ENCODE measurements around the gene MRPS6.

The MRPS6 gene

GRCh38 chr21:34180826-34181359, 107.5 kb downstream of the MRPS6 start:
- TF ChIP-seq CTCF (conservative IDR thresholded peaks at IDR 0.05; ENCODE audit: low read depth, low read length) = no peak
- no peak overlapping the region for H3K4me2 ChIP-seq
- H2AFZ ChIP-seq (ENCODE audit: low read depth) = no peak overlapping the region
- H3K9ac ChIP-seq = no peak overlapping the region
- no peaks in the 10 kb centered on the region for H3K36me3 ChIP-seq (ENCODE audit: insufficient read depth)
- H4K20me1 ChIP-seq (ENCODE audit: insufficient read depth) = no peaks in the 10 kb centered on the region
- H3K79me2 ChIP-seq (ENCODE audit: insufficient read depth, low read depth) = no peaks in the 10 kb centered on the region
- no peak overlapping the region for H3K27ac ChIP-seq
- H3K27me3 ChIP-seq (ENCODE audit: insufficient read depth, low read depth) = no peaks in the 10 kb centered on the region
- no peak overlapping the region for H3K4me3 ChIP-seq (IDR thresholded peaks at IDR 0.05; ENCODE audit: insufficient read depth, low read depth, low read length)
- H3K4me1 ChIP-seq (ENCODE audit: low read depth, poor library complexity, severe bottlenecking) = no peaks in the 10 kb centered on the region

DNA sequence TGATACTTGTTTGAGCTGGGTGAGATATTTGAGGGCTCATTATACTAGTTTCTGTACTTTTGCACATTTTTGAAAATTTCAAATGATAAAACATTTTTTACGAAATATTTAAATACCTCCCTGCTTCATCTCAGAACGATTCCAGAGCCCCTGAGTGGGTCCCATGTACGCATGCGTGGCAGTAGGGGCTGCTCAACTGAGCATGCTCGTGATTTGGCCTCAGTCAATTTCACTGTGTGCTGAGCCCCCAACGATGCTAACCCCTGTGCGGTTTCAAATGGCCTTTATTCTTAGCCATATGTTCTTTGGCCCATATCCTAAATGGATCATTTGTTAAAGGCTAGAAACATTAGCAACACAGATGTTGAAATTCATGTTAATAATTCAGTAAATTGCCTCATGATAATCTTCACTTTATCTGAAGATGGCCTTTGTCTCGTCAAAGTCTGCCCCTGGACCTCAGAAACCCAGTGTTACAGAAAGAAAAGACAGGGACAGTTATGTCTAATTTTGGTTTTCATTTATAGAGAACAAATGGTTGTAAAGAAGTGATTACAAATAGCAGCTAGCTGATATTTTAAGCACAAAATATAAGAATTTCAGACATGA, 108.2 kb downstream of the MRPS6 start:
- H3K4me1 ChIP-seq (ENCODE audit: low read depth, poor library complexity, severe bottlenecking) = no peaks in the 10 kb centered on the region
- no peaks in the 10 kb centered on the region for H4K20me1 ChIP-seq (ENCODE audit: insufficient read depth)
- no peaks in the 10 kb centered on the region for H3K27me3 ChIP-seq (ENCODE audit: insufficient read depth, low read depth)
- H3K79me2 ChIP-seq (ENCODE audit: insufficient read depth, low read depth) = no peaks in the 10 kb centered on the region
- no peak overlapping the region for H3K27ac ChIP-seq
- no peak for TF ChIP-seq CTCF (conservative IDR thresholded peaks at IDR 0.05; ENCODE audit: low read depth, low read length)
- no peak overlapping the region for H3K9ac ChIP-seq
- no peak overlapping the region for H3K4me3 ChIP-seq (IDR thresholded peaks at IDR 0.05; ENCODE audit: insufficient read depth, low read depth, low read length)
- H2AFZ ChIP-seq (ENCODE audit: low read depth) = no peak overlapping the region
- H3K4me2 ChIP-seq = no peak overlapping the region
- H3K36me3 ChIP-seq (ENCODE audit: insufficient read depth) = no peaks in the 10 kb centered on the region

- Histone ChIP-seq H3K36me3 (ENCODE audit: insufficient read depth) (no peaks in the 10 kb centered on the region), H2AFZ (ENCODE audit: low read depth) (no peak overlapping the region), H3K4me3 (IDR thresholded peaks at IDR 0.05; ENCODE audit: insufficient read depth, low read depth, low read length) (no peak overlapping the region), H3K4me1 (ENCODE audit: low read depth, poor library complexity, severe bottlenecking) (no peaks in the 10 kb centered on the region), H3K4me2 (no peak overlapping the region), H3K9ac (no peak overlapping the region), H3K79me2 (ENCODE audit: insufficient read depth, low read depth) (no peaks in the 10 kb centered on the region), H4K20me1 (ENCODE audit: insufficient read depth) (no peaks in the 10 kb centered on the region), H3K27me3 (ENCODE audit: insufficient read depth, low read depth) (no peaks in the 10 kb centered on the region), H3K27ac (no peak overlapping the region)
- TF ChIP-seq CTCF (conservative IDR thresholded peaks at IDR 0.05; ENCODE audit: low read depth, low read length) = no peak
These were observed 109.1 kb downstream of the MRPS6 start for GRCh38 chr21:34182436-34182835.

GRCh38 chr21:34183331-34183928, 110.1 kb downstream of the MRPS6 start:
- H3K9ac ChIP-seq = no peak overlapping the region
- H3K4me1 ChIP-seq (ENCODE audit: low read depth, poor library complexity, severe bottlenecking) = no peaks in the 10 kb centered on the region
- H4K20me1 ChIP-seq (ENCODE audit: insufficient read depth) = no peaks in the 10 kb centered on the region
- H3K79me2 ChIP-seq (ENCODE audit: insufficient read depth, low read depth) = no peaks in the 10 kb centered on the region
- H3K27ac ChIP-seq = no peak overlapping the region
- H3K4me2 ChIP-seq = no peak overlapping the region
- no peak for TF ChIP-seq CTCF (conservative IDR thresholded peaks at IDR 0.05; ENCODE audit: low read depth, low read length)
- no peak overlapping the region for H2AFZ ChIP-seq (ENCODE audit: low read depth)
- no peak overlapping the region for H3K4me3 ChIP-seq (IDR thresholded peaks at IDR 0.05; ENCODE audit: insufficient read depth, low read depth, low read length)
- no peaks in the 10 kb centered on the region for H3K27me3 ChIP-seq (ENCODE audit: insufficient read depth, low read depth)
- H3K36me3 ChIP-seq (ENCODE audit: insufficient read depth) = no peaks in the 10 kb centered on the region

All from KMS-11 (cell line).